HEK293T (cell line): ENCODE data around the gene BFSP2.

Experiments used
- CTCF ChIA-PET: fragments of 350-600 bp; formaldehyde crosslinking; extraction: SDS; loops from one replicate; lab custom pipeline; 2021; ENCODE audit warnings: antibody characterized with exemption, inconsistent platforms; lab: Yijun Ruan, JAX
- POLR2A ChIA-PET: fragments of 350-600 bp; formaldehyde crosslinking; extraction: SDS; loops from one replicate; lab custom pipeline; 2020; ENCODE audit warnings: antibody characterized with exemption, inconsistent platforms; lab: Yijun Ruan, JAX
- DNase-seq: peaks from one replicate; pipeline ENCODE4 v3.0.0; 2012; ENCODE audit warnings: mixed read lengths; ENCODE audit errors: extremely low spot score
- ARNT ChIP-seq: fragments of 450-650 bp; IDR thresholded peaks from 2 replicates; pipeline ENCODE4 v1.6.1; 2017; ENCODE audit warnings: mild to moderate bottlenecking
- BHLHE40 ChIP-seq: fragments of 450-650 bp; IDR thresholded peaks from 2 replicates; pipeline ENCODE4 v1.6.1; 2016; ENCODE audit warnings: mild to moderate bottlenecking, moderate library complexity, borderline replicate concordance
- CTBP1 ChIP-seq: fragments of 450-650 bp; IDR thresholded peaks from 2 replicates; pipeline ENCODE4 v1.6.1; 2016; ENCODE audit warnings: borderline replicate concordance
- ELF4 ChIP-seq: fragments of 450-650 bp; IDR thresholded peaks from 2 replicates; pipeline ENCODE4 v1.6.1; 2017; ENCODE audit warnings: antibody characterized with exemption
- FOXA1 ChIP-seq: fragments of 450-650 bp; IDR thresholded peaks from 2 replicates; pipeline ENCODE4 v1.6.1; 2016; ENCODE audit warnings: mild to moderate bottlenecking
- FOXK2 ChIP-seq: fragments of 450-650 bp; IDR thresholded peaks from 2 replicates; pipeline ENCODE4 v1.6.1; 2016; ENCODE audit warnings: mild to moderate bottlenecking
- FOXM1 ChIP-seq: fragments of 450-650 bp; IDR thresholded peaks from 2 replicates; pipeline ENCODE4 v1.6.1; 2017; ENCODE audit warnings: mild to moderate bottlenecking, borderline replicate concordance
- HDGF ChIP-seq: fragments of 450-650 bp; IDR thresholded peaks from 2 replicates; pipeline ENCODE4 v1.6.1; 2017; ENCODE audit warnings: antibody characterized with exemption, borderline replicate concordance
- L3MBTL2 ChIP-seq: fragments of 450-650 bp; conservative IDR thresholded peaks from 2 replicates; pipeline ENCODE4 v1.6.1; 2016; ENCODE audit warnings: mild to moderate bottlenecking
- LEF1 ChIP-seq: fragments of 450-650 bp; IDR thresholded peaks from 2 replicates; pipeline ENCODE4 v1.6.1; 2017; ENCODE audit warnings: mild to moderate bottlenecking, borderline replicate concordance
- NFRKB ChIP-seq: fragments of 450-650 bp; IDR thresholded peaks from 2 replicates; pipeline ENCODE4 v1.6.1; 2016; ENCODE audit warnings: mild to moderate bottlenecking, moderate library complexity
- PKNOX1 ChIP-seq: fragments of 450-650 bp; IDR thresholded peaks from 2 replicates; pipeline ENCODE4 v1.6.1; 2016
- SP1 ChIP-seq: fragments of 450-650 bp; IDR thresholded peaks from 2 replicates; pipeline ENCODE4 v1.6.1; 2017
- SUZ12 ChIP-seq: fragments of 450-650 bp; IDR thresholded peaks from 2 replicates; pipeline ENCODE4 v1.6.1; 2016; ENCODE audit warnings: mild to moderate bottlenecking
- TARDBP ChIP-seq: fragments of 450-650 bp; IDR thresholded peaks from 2 replicates; pipeline ENCODE4 v1.6.1; 2016
- ZNF384 ChIP-seq: fragments of 450-650 bp; IDR thresholded peaks from 2 replicates; pipeline ENCODE4 v1.6.1; 2016

BFSP2 gene

GRCh38 chr3:133393204-133393603 lies 6.7 kb upstream of the BFSP2 start:
- no peak for TF ChIP-seq LEF1
- TF ChIP-seq HDGF = no peak
- no peak for TF ChIP-seq ELF4
- no peak for TF ChIP-seq TARDBP
- TF ChIP-seq PKNOX1 = no peak
- TF ChIP-seq ZNF384 = no peak
- no peak for TF ChIP-seq BHLHE40
- no peak for TF ChIP-seq L3MBTL2
- no peak for TF ChIP-seq ARNT
- TF ChIP-seq FOXK2 = no peak
- no peak for TF ChIP-seq FOXA1
- no peak for DNase-seq
- ChIA-PET POLR2A (no interaction called here), CTCF (no interaction called here)

- CTCF ChIA-PET = interaction anchor here (0.6 kb wide), 1 partner anchor 17 kb away, joined by 7 read pairs; no protein-coding TSS in a partner anchor
- POLR2A ChIA-PET = no interaction called here
- DNase-seq = no peak
- no peak for TF ChIP-seq ZNF384
- no peak for TF ChIP-seq BHLHE40
- no peak for TF ChIP-seq ARNT
- TF ChIP-seq FOXM1 = no peak
- TF ChIP-seq SUZ12 = no peak
- no peak for TF ChIP-seq CTBP1
- TF ChIP-seq SP1 = no peak
- no peak for TF ChIP-seq TARDBP
- no peak for TF ChIP-seq FOXA1
These were observed 6.0 kb upstream of the BFSP2 start for GRCh38 chr3:133393691-133394474.

GRCh38 chr3:133394561-133395311 lies 5.1 kb upstream of the BFSP2 start:
- POLR2A ChIA-PET = no interaction called here
- TF ChIP-seq BHLHE40 = no peak
- TF ChIP-seq SUZ12 = no peak
- TF ChIP-seq TARDBP = no peak
- CTCF ChIA-PET = interaction anchor here (0.6 kb wide), 1 partner anchor 16 kb away, joined by 7 read pairs; no protein-coding TSS in a partner anchor
- no peak for DNase-seq

GRCh38 chr3:133396906-133397305 lies 3.0 kb upstream of the BFSP2 start:
- ChIA-PET CTCF (no interaction called here), POLR2A (no interaction called here)
- TF ChIP-seq SUZ12 (no peak), ELF4 (no peak), TARDBP (no peak), BHLHE40 (no peak)
- no peak for DNase-seq

- no peak for DNase-seq
- CTCF ChIA-PET = interaction anchor here (1.4 kb wide), 1 partner anchor 360 kb away, joined by 3 read pairs; no protein-coding TSS in a partner anchor
- POLR2A ChIA-PET = no interaction called here
These were observed 1.7 kb downstream of the BFSP2 start for GRCh38 chr3:133401374-133402135.

GRCh38 chr3:133404920-133405319 lies 5.1 kb downstream of the BFSP2 start:
- TF ChIP-seq TARDBP = no peak
- POLR2A ChIA-PET = no interaction called here
- CTCF ChIA-PET = no interaction called here
- no peak for DNase-seq

More at GRCh38 chr3:133401374-133402135, 1.7 kb downstream of the BFSP2 start:
- TF ChIP-seq FOXK2 (no peak), SP1 (no peak)

GRCh38 chr3:133408366-133408765 lies 8.5 kb downstream of the BFSP2 start:
- CTCF ChIA-PET = no interaction called here
- POLR2A ChIA-PET = no interaction called here
- DNase-seq = no peak
- TF ChIP-seq LEF1 = no peak
- no peak for TF ChIP-seq BHLHE40
- no peak for TF ChIP-seq SUZ12
- TF ChIP-seq FOXK2 = no peak

GRCh38 chr3:133408961-133409360 lies 9.1 kb downstream of the BFSP2 start:
- DNase-seq = no peak
- ChIA-PET CTCF (no interaction called here), POLR2A (no interaction called here)
- TF ChIP-seq CTBP1 (no peak), ZNF384 (no peak), FOXA1 (no peak), BHLHE40 (no peak), ELF4 (no peak), PKNOX1 (no peak), TARDBP (no peak), NFRKB (no peak), FOXK2 (no peak), HDGF (no peak), L3MBTL2 (no peak), ARNT (no peak), SP1 (no peak), SUZ12 (no peak), LEF1 (no peak), FOXM1 (no peak)
